SK-N-SH treated with all-trans-retinoic acid at 6 μM for 48 hours (cell line): Measurements from ENCODE around the gene RRM2.

Experiments used
- CSRNP3 ChIP-seq: fragments of 250-450 bp; sonication (Bioruptor Pico); IDR thresholded peaks from 2 replicates; pipeline ENCODE4 v1.5.1; 2021; ENCODE audit warnings: mild to moderate bottlenecking, moderate library complexity
- ESRRG ChIP-seq: fragments of 250-450 bp; sonication (Bioruptor Pico); IDR thresholded peaks from 2 replicates; pipeline ENCODE4 v1.6.1; 2021; ENCODE audit warnings: mild to moderate bottlenecking
- PPARA ChIP-seq: fragments of 250-450 bp; sonication (Bioruptor Pico); IDR thresholded peaks from 2 replicates; pipeline ENCODE4 v1.5.0; 2020; ENCODE audit warnings: mild to moderate bottlenecking, borderline replicate concordance
- RARB ChIP-seq: fragments of 250-450 bp; sonication (Bioruptor Pico); IDR thresholded peaks from 2 replicates; pipeline ENCODE4 v1.8.0; 2021; ENCODE audit warnings: mild to moderate bottlenecking, moderate library complexity
- SNAI2 ChIP-seq: fragments of 250-450 bp; sonication (Bioruptor Pico); IDR thresholded peaks from 2 replicates; pipeline ENCODE4 v1.5.0; 2020; ENCODE audit warnings: mild to moderate bottlenecking, moderate library complexity
- ZC3H10 ChIP-seq: fragments of 250-450 bp; sonication (Bioruptor Pico); IDR thresholded peaks from 2 replicates; pipeline ENCODE4 v1.5.1; 2021; ENCODE audit warnings: mild to moderate bottlenecking, moderate library complexity
- ZFP30 ChIP-seq: fragments of 450-650 bp; formaldehyde crosslinking; IDR thresholded peaks from 2 replicates; pipeline ENCODE4 v1.5.0; 2022; ENCODE audit warnings: mild to moderate bottlenecking, moderate library complexity
- ZNF70 ChIP-seq: fragments of 450-650 bp; formaldehyde crosslinking; IDR thresholded peaks from 2 replicates; pipeline ENCODE4 v1.5.0; 2020; ENCODE audit warnings: mild to moderate bottlenecking, moderate library complexity

- TF ChIP-seq SNAI2 (CRISPR knock-in tag) (no peak), ZFP30 (no peak), ZNF70 (no peak), RARB (CRISPR knock-in tag) (no peak), ESRRG (CRISPR knock-in tag) (no peak), PPARA (no peak), ZC3H10 (no peak), CSRNP3 (CRISPR knock-in tag) (no peak)
These were observed 39.5 kb upstream of the RRM2 start for GRCh38 chr2:10083046-10083445.
